Measurements from ENCODE around the gene UBALD2. TPM values are rescaled to one million over a fixed set of nuclear protein-coding genes. Genes with fewer than 3 reads are reported as not detected.
A peak's percentile ranks its signal among the peaks of the same experiment; 100 is the strongest.

The UBALD2 gene
- polyA plus RNA-seq, 1 donor (not counting 4 experiments of a cell fraction or from before 2014, with no cell fraction given) = 33.9 TPM

DNA sequence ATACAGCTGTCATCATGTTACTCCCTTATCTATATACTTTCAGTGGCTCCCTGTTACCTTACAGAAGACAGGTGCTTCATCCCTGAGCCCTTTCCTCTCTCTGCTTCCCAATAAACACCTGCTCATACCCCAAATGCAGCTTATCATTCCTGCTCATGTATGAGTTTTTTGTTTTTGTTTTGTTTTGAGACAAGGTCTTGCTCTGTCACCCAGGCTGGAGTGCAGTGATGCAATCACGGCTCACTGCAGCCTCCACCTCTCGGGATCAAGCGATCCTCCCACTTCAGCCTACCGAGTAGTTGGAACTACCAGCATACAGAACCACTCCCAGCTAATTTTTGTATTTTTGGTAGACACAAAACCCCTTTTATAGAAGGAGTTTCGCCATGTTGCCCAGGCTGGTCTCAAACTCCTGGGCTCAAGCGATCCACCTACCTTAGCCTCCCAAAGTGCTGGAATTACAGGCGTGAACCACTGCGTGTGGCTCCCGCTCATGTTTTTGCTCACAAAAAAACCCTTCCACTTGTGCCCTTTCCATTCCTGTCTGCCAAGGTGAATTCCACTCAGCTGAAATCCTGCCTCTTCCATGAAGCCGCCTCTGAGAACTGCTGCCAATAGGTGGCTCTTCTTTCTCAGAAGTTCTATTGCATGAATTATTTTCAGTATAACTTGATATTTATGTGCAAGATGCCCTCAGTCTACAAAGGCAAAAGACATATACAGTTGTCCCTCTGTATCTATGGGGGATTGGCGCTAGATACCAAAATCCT, 16.9 kb upstream of the UBALD2 start:
- Histone ChIP-seq H3K9me3 (ENCODE audit: control insufficient read depth, low read depth, low read length) (no peaks in the 10 kb centered on the region), H3K27me3 (ENCODE audit: control insufficient read depth, extremely low read depth, insufficient read depth, low read length) (peaks cover 12% of the 10 kb centered on the region), H2AFZ (ENCODE audit: control insufficient read depth, low read length) (no peak overlapping the region), H3K9me1 (ENCODE audit: control insufficient read depth, extremely low read depth, insufficient read depth, low read length) (no peaks in the 10 kb centered on the region), H3K27ac (ENCODE audit: control insufficient read depth, insufficient read depth, low read length) (no peak overlapping the region), H3K4me3 (ENCODE audit: control insufficient read depth in 2 of 3, extremely low read depth in 1 of 3, insufficient read depth in 2 of 3, low read depth in 1 of 3, low read length in 3 of 3) (no peak overlapping the region), H3K36me3 (ENCODE audit: control insufficient read depth in 2 of 2, extremely low read depth in 1 of 2, insufficient read depth in 2 of 2, low read length in 2 of 2) (no peaks in the 10 kb centered on the region), H4K20me1 (ENCODE audit: control insufficient read depth, extremely low read depth, insufficient read depth, low read length) (no peaks in the 10 kb centered on the region), H3K9ac (ENCODE audit: control insufficient read depth, extremely low read depth, insufficient read depth, low read length) (no peak overlapping the region), H3K4me2 (ENCODE audit: control insufficient read depth, extremely low read depth, insufficient read depth, low read depth, low read length) (no peak overlapping the region), H3K4me1 (ENCODE audit: control insufficient read depth, extremely low read depth, insufficient read depth, low read length) (peaks cover 12% of the 10 kb centered on the region), H3K79me2 (ENCODE audit: control insufficient read depth, insufficient read depth, low read length) (no peaks in the 10 kb centered on the region)
- FAIRE-seq (no peak), DNase-seq (ENCODE audit: low read depth, low spot score) (no peak)
- TF ChIP-seq, protein P1, sequence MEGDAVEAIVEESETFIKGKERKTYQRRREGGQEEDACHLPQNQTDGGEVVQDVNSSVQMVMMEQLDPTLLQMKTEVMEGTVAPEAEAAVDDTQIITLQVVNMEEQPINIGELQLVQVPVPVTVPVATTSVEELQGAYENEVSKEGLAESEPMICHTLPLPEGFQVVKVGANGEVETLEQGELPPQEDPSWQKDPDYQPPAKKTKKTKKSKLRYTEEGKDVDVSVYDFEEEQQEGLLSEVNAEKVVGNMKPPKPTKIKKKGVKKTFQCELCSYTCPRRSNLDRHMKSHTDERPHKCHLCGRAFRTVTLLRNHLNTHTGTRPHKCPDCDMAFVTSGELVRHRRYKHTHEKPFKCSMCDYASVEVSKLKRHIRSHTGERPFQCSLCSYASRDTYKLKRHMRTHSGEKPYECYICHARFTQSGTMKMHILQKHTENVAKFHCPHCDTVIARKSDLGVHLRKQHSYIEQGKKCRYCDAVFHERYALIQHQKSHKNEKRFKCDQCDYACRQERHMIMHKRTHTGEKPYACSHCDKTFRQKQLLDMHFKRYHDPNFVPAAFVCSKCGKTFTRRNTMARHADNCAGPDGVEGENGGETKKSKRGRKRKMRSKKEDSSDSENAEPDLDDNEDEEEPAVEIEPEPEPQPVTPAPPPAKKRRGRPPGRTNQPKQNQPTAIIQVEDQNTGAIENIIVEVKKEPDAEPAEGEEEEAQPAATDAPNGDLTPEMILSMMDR (optimal IDR thresholded peaks at IDR 0.05 in 1 of 3, IDR thresholded peaks at IDR 0.05 in 1 of 3, conservative IDR thresholded peaks at IDR 0.05 in 1 of 3; ENCODE audit: extremely low read depth in 1 of 3, insufficient read depth in 2 of 3, low read length in 3 of 3) = peak; percentile 30 to 50 (median 32)
- TF ChIP-seq EZH2 (IDR thresholded peaks at IDR 0.05; ENCODE audit: low read length) = no peak
- dilution Hi-C loops (cut with MboI; ENCODE audit: extremely low pct_ligation_motif_present, low sequenced_read_pairs) = no loop called here

DNA sequence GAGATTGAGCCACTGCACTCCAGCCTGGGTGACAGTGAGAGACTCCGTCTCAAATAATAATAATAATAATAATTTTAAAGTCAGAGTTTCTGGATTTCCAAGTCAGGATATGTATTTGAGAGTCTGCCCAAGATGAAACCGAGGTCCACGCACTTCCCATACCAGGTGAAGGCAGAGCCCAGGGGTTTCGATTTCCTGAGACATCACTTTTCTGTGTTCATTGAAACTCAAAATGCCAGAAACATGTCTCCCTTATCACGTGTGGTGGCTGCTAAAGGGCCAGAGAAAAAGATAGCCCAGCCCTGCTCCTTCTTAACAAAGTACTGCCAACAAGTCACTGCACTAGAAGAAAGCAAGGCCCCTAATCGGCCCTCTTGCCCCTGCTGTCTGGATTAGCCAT, 15.0 kb upstream of the UBALD2 start:
- DNase-seq (ENCODE audit: low read depth, low spot score) (no peak), FAIRE-seq (no peak)
- Histone ChIP-seq H3K9me3 (ENCODE audit: control insufficient read depth, low read depth, low read length) (no peaks in the 10 kb centered on the region), H3K9ac (ENCODE audit: control insufficient read depth, extremely low read depth, insufficient read depth, low read length) (no peak overlapping the region), H3K79me2 (ENCODE audit: control insufficient read depth, insufficient read depth, low read length) (no peaks in the 10 kb centered on the region), H3K9me1 (ENCODE audit: control insufficient read depth, extremely low read depth, insufficient read depth, low read length) (no peaks in the 10 kb centered on the region), H3K27me3 (ENCODE audit: control insufficient read depth, extremely low read depth, insufficient read depth, low read length) (peaks cover 4% of the 10 kb centered on the region), H3K36me3 (ENCODE audit: control insufficient read depth in 2 of 2, extremely low read depth in 1 of 2, insufficient read depth in 2 of 2, low read length in 2 of 2) (no peaks in the 10 kb centered on the region), H2AFZ (ENCODE audit: control insufficient read depth, low read length) (no peak overlapping the region), H3K27ac (ENCODE audit: control insufficient read depth, insufficient read depth, low read length) (no peak overlapping the region), H3K4me3 (ENCODE audit: control insufficient read depth in 2 of 3, extremely low read depth in 1 of 3, insufficient read depth in 2 of 3, low read depth in 1 of 3, low read length in 3 of 3) (no peak overlapping the region), H3K4me1 (ENCODE audit: control insufficient read depth, extremely low read depth, insufficient read depth, low read length) (peaks cover 12% of the 10 kb centered on the region), H4K20me1 (ENCODE audit: control insufficient read depth, extremely low read depth, insufficient read depth, low read length) (no peaks in the 10 kb centered on the region), H3K4me2 (ENCODE audit: control insufficient read depth, extremely low read depth, insufficient read depth, low read depth, low read length) (no peak overlapping the region)
- TF ChIP-seq, protein P1 (optimal IDR thresholded peaks at IDR 0.05 in 1 of 3, IDR thresholded peaks at IDR 0.05 in 1 of 3, conservative IDR thresholded peaks at IDR 0.05 in 1 of 3; ENCODE audit: extremely low read depth in 1 of 3, insufficient read depth in 2 of 3, low read length in 3 of 3) = no peak
- no peak for TF ChIP-seq EZH2 (IDR thresholded peaks at IDR 0.05; ENCODE audit: low read length)
- dilution Hi-C loops (cut with MboI; ENCODE audit: extremely low pct_ligation_motif_present, low sequenced_read_pairs) = no loop called here

Measured in keratinocyte (primary cell).